OCI-LY7 (cell line): ENCODE data around the gene CIZ1. TPM values are rescaled to one million over a fixed set of nuclear protein-coding genes. Genes with fewer than 3 reads are reported as not detected.

Source experiments
- BruUV-seq: library from RNA; stranded (reverse); fragments of 400-500 nt; replicated peaks from 2 replicates; lab custom pipeline; 2021; lab: Mats Ljungman, UMichigan
- CTCF ChIA-PET: fragments of 300-600 bp; sonication (Branson Sonifier 250); formaldehyde crosslinking; loops from one replicate; lab custom pipeline; 2022; ENCODE audit warnings: antibody characterized with exemption; ENCODE audit not compliant: unreplicated experiment; lab: Charles Lee
- POLR2A ChIA-PET: fragments of 300-600 bp; sonication (Branson Sonifier 250); formaldehyde crosslinking; loops from one replicate; lab custom pipeline; 2022; ENCODE audit warnings: antibody characterized with exemption; lab: Charles Lee
- DNase-seq: peaks from one replicate; pipeline ENCODE4 v3.0.0-alpha.2; 2015; ENCODE audit warnings: low spot score
- H2AFZ ChIP-seq: fragments of 200-600 bp; sonication (generic), shearing (Covaris generic); 2 replicates; pipeline ENCODE4 v1.6.1; 2014; ENCODE audit warnings: mild to moderate bottlenecking, antibody characterized with exemption, low read length, moderate library complexity
- H3K27ac ChIP-seq: fragments of 200-600 bp; sonication (generic); 2 replicates; pipeline ENCODE4 v1.5.1; 2014; ENCODE audit warnings: mixed run types, low read depth, mild to moderate bottlenecking, moderate library complexity, low read length, inconsistent platforms; ENCODE audit not compliant: poor library complexity, severe bottlenecking
- H3K36me3 ChIP-seq: fragments of 200-600 bp; sonication (generic); 2 replicates; pipeline ENCODE4 v1.6.1; 2014; ENCODE audit warnings: mild to moderate bottlenecking, antibody characterized with exemption, low read length, moderate library complexity, mixed read lengths; ENCODE audit not compliant: insufficient read depth
- H3K4me1 ChIP-seq: fragments of 200-600 bp; sonication (generic); 2 replicates; pipeline ENCODE4 v1.5.1; 2014; ENCODE audit warnings: mild to moderate bottlenecking, low read length; ENCODE audit not compliant: insufficient read depth, poor library complexity, severe bottlenecking
- H3K4me2 ChIP-seq: fragments of 200-600 bp; sonication (generic); 2 replicates; pipeline ENCODE4 v1.6.1; 2014; ENCODE audit warnings: mild to moderate bottlenecking, low read length
- H3K4me3 ChIP-seq: fragments of 200-600 bp; sonication (generic); 2 replicates; pipeline ENCODE4 v1.5.1; 2014; ENCODE audit warnings: mild to moderate bottlenecking, low read depth, low read length; ENCODE audit not compliant: poor library complexity, severe bottlenecking
- H3K79me2 ChIP-seq: fragments of 200-600 bp; sonication (generic); 2 replicates; pipeline ENCODE4 v1.6.1; 2016; ENCODE audit warnings: low read depth, mild to moderate bottlenecking, low read length, moderate library complexity, mixed read lengths; ENCODE audit not compliant: insufficient read depth
- H3K9me2 ChIP-seq: fragments of 200-600 bp; sonication (generic); 2 replicates; pipeline ENCODE4 v1.6.1; 2016; ENCODE audit warnings: mild to moderate bottlenecking, low read length, mixed read lengths; ENCODE audit not compliant: insufficient read depth
- H3K9me3 ChIP-seq: fragments of 200-600 bp; sonication (generic); 2 replicates; pipeline ENCODE4 v1.6.1; 2014; ENCODE audit warnings: mild to moderate bottlenecking, mixed run types, low read length, mixed read lengths
- H4K20me1 ChIP-seq: fragments of 200-600 bp; sonication (generic); 2 replicates; pipeline ENCODE4 v1.6.1; 2014; ENCODE audit warnings: mild to moderate bottlenecking, antibody characterized with exemption, low read length, moderate library complexity, mixed read lengths; ENCODE audit not compliant: insufficient read depth
- CTCF ChIP-seq: fragments of 200-600 bp; sonication (generic); conservative IDR thresholded peaks from 2 replicates; pipeline ENCODE4 v1.5.1; 2014; ENCODE audit warnings: mild to moderate bottlenecking, antibody characterized with exemption, low read length, moderate library complexity, mixed read lengths
- EZH2phosphoT487 ChIP-seq: fragments of 200-600 bp; sonication (generic); IDR thresholded peaks from 2 replicates; pipeline ENCODE4 v1.6.1; 2018; ENCODE audit warnings: low read depth, borderline replicate concordance, mild to moderate bottlenecking, mixed run types, antibody characterized with exemption, low read length, moderate library complexity, mixed read lengths
- intact Hi-C: fragments of 100-400 bp; cut with micrococcal nuclease; formaldehyde crosslinking; loops from one replicate; pipeline ENCODE4 v1.10.0; 2022; ENCODE audit not compliant: unreplicated experiment
- total RNA-seq, 2 experiments: library from RNA; depleted of rRNA in 1 of 2; stranded (reverse); fragments of >200 nt in 1 of 2; shearing (Covaris generic) in 1 of 2; gene quantifications; 2 replicates each; pipeline ENCODE4 v1.2.3, GENCODE V29; 2014 to 2022

The CIZ1 gene
- total RNA-seq, 2 experiments from 2014 or later, result 45.4 to 121 TPM

GRCh38 chr9:128124451-128124850 is 66.9 kb downstream of the CIZ1 start:
- no peak overlapping the region; the same call in 1 of the 2 replicates for H3K4me2 ChIP-seq
- POLR2A ChIA-PET, result interaction anchor here (0.6 kb wide), 2 partner anchors 33 to 354 kb away, joined by 3 to 5 read pairs; no protein-coding TSS in a partner anchor

GRCh38 chr9:128123451-128124080 is 67.8 kb downstream of the CIZ1 start:
- intact Hi-C loops, result no loop called here
- no peak overlapping the region for H3K27ac ChIP-seq
- 0 out of 2 replicates have a peak, but pooled peaks cover 7% of the 10 kb centered on the region for H4K20me1 ChIP-seq
- no peak overlapping the region for H2AFZ ChIP-seq
- DNase-seq, result no peak
- H3K4me3 ChIP-seq, result no peak overlapping the region
- POLR2A ChIA-PET, result no interaction called here
- TF ChIP-seq CTCF, result no peak
- TF ChIP-seq EZH2phosphoT487, result no peak
- no peaks in the 10 kb centered on the region for H3K9me3 ChIP-seq
- CTCF ChIA-PET, result no interaction called here
- H3K4me1 ChIP-seq, result peaks cover 17% of the 10 kb centered on the region
- H3K36me3 ChIP-seq, result peaks cover 55% of the 10 kb centered on the region
- no TSS peak for BruUV-seq
- H3K4me2 ChIP-seq, result no peak overlapping the region
- H3K9me2 ChIP-seq, result no peaks in the 10 kb centered on the region
- H3K79me2 ChIP-seq, result peaks cover 24% of the 10 kb centered on the region

More at GRCh38 chr9:128124451-128124850, 66.9 kb downstream of the CIZ1 start:
- no peak for DNase-seq
- H3K9me2 ChIP-seq, result no peaks in the 10 kb centered on the region
- TF ChIP-seq CTCF (no peak), EZH2phosphoT487 (no peak)
- H3K27ac ChIP-seq, result no peak overlapping the region
- H3K4me1 ChIP-seq, result peaks cover 25% of the 10 kb centered on the region
- peaks cover 24% of the 10 kb centered on the region for H3K79me2 ChIP-seq
- H4K20me1 ChIP-seq, result 0 out of 2 replicates have a peak, but pooled peaks cover 12% of the 10 kb centered on the region
- no TSS peak for BruUV-seq
- no peak overlapping the region for H2AFZ ChIP-seq
- CTCF ChIA-PET, result interaction anchor here (0.6 kb wide), 1 partner anchor 240 kb away, joined by 3 read pairs; no protein-coding TSS in a partner anchor
- H3K9me3 ChIP-seq, result no peaks in the 10 kb centered on the region
- H3K4me3 ChIP-seq, result no peak overlapping the region
- H3K36me3 ChIP-seq, result peaks cover 55% of the 10 kb centered on the region
- intact Hi-C loops, result no loop called here

GRCh38 chr9:128122809-128123175 is 68.6 kb downstream of the CIZ1 start:
- ChIA-PET POLR2A (no interaction called here), CTCF (no interaction called here)
- Histone ChIP-seq H4K20me1 (0 out of 2 replicates have a peak, but pooled peaks cover 7% of the 10 kb centered on the region), H3K27ac (no peak overlapping the region), H3K4me2 (no peak overlapping the region), H3K4me1 (peaks cover 17% of the 10 kb centered on the region), H2AFZ (no peak overlapping the region), H3K79me2 (peaks cover 24% of the 10 kb centered on the region), H3K36me3 (peaks cover 55% of the 10 kb centered on the region), H3K9me3 (no peaks in the 10 kb centered on the region), H3K4me3 (no peak overlapping the region), H3K9me2 (no peaks in the 10 kb centered on the region)
- intact Hi-C loops, result no loop called here
- TF ChIP-seq EZH2phosphoT487, result no peak
- TF ChIP-seq CTCF, result no peak
- no peak for DNase-seq
- no TSS peak for BruUV-seq
